Gastroesophageal sphincter (tissue), 4 donors: Measurements from ENCODE around the gene KIF26A. TPM values are rescaled to one million over a fixed set of nuclear protein-coding genes. Genes with fewer than 3 reads are reported as not detected.

Experiments used
- ATAC-seq: fragments of 150-250 bp; one replicate; pipeline ENCODE4 v1.9.1; 2016; ENCODE audit warnings: mild to moderate bottlenecking, moderate library complexity
- H3K27ac ChIP-seq, 4 donors: fragments of 200-600 bp; sonication (generic) in 3 of 4; 1 replicate in 3 of 4; 2 replicates in 1 of 4; pipeline ENCODE4 v1.5.1; 2016 to 2019
- H3K27me3 ChIP-seq: fragments of 200-600 bp; sonication (generic); one replicate; pipeline ENCODE4 v1.5.1; 2019
- H3K36me3 ChIP-seq, 2 donors: fragments of 200-600 bp; sonication (generic); one replicate each; pipeline ENCODE4 v1.5.1; 2019; ENCODE audit warnings: control low read depth in 1 of 2
- H3K4me1 ChIP-seq, 3 donors: fragments of 200-600 bp; sonication (generic); 1 replicate in 2 of 3; 2 replicates in 1 of 3; pipeline ENCODE4 v1.5.1; 2016 to 2019; ENCODE audit warnings: control low read depth in 2 of 3
- H3K4me3 ChIP-seq, 2 donors: fragments of 200-600 bp; sonication (generic); one replicate each; pipeline ENCODE4 v1.5.1; 2019; ENCODE audit warnings: mild to moderate bottlenecking in 1 of 2, moderate library complexity in 1 of 2
- H3K9me3 ChIP-seq, 3 donors: fragments of 200-600 bp; sonication (generic); one replicate each; pipeline ENCODE4 v1.5.1; 2017 to 2019; ENCODE audit warnings: control low read depth in 2 of 3
- EP300 ChIP-seq: sonication (generic); formaldehyde crosslinking; IDR thresholded peaks from one replicate; pipeline ENCODE4 v1.6.1; 2017; ENCODE audit warnings: antibody characterized with exemption, mild to moderate bottlenecking
- POLR2A ChIP-seq, 2 donors: fragments of 450-650 bp; IDR thresholded peaks; one replicate each; pipeline ENCODE4 v1.6.1; 2017; ENCODE audit warnings: antibody characterized with exemption in 2 of 2, mild to moderate bottlenecking in 2 of 2, moderate library complexity in 1 of 2
- POLR2AphosphoS5 ChIP-seq: sonication (generic); formaldehyde crosslinking; IDR thresholded peaks from one replicate; pipeline ENCODE4 v1.6.1; 2017; ENCODE audit warnings: antibody characterized with exemption
- WGBS, 2 donors: methylation state at CpG; one replicate each; pipeline ENCODE4 v1.1.5; 2018; ENCODE audit warnings: low coverage in 1 of 2; 5-methylcytosine and 5-hydroxymethylcytosine counted together
- total RNA-seq, 4 donors: library from RNA; depleted of rRNA; stranded (reverse); fragments of >200 nt; gene quantifications; one replicate each; pipeline ENCODE4 v1.1.0, GENCODE V29; 2016
- TF ChIP-seq, protein P1 (sequence below), 4 experiments: fragments of 200-600 bp in 2 of 4; fragments of 450-650 bp in 2 of 4; sonication (generic) in 1 of 4; IDR thresholded peaks; one replicate each; pipeline ENCODE4 v1.5.1; 2017 to 2019; ENCODE audit warnings: antibody characterized with exemption in 4 of 4, mild to moderate bottlenecking in 2 of 4, moderate library complexity in 2 of 4

KIF26A gene
- total RNA-seq, 4 donors from 2014 or later = 2.2 to 6.9 (median 2.9) TPM

DNA sequence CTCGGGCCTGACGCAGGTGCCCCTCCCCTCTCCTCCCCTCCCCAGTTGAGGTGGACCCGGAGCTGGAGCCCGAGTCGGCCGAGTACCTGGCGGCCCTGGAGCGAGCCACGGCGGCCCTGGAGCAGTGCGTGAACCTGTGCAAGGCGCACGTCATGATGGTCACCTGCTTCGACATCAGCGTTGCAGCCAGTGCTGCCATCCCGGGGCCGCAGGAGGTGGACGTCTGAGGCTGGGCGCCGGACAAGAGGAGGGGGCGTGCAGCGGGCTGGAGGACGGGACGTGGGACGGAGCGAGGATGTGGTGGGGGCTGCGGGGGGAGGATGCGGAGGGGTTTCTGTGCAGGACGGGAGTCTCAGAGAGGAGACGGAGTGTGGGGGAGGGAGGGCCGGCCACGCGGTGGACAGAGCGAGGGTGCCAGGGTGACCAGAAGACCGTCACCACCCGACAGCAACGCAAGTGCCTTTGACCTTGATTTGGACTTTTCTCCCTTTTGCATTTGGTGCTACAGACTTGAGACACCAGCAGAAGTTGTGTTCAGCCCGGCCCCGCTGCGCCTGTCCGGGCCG, 41.3 kb downstream of the KIF26A start:
- no peaks in the 10 kb centered on the region for H3K9me3 ChIP-seq
- peaks cover 0 to 8% of the 10 kb centered on the region in 2 donors for H3K36me3 ChIP-seq
- H3K4me1 ChIP-seq = peaks cover 0 to 7% (median 0%) of the 10 kb centered on the region in 3 donors
- H3K27ac ChIP-seq = no peak overlapping the region
- TF ChIP-seq POLR2A (IDR thresholded peaks at IDR 0.05) = no peak
- TF ChIP-seq, protein P1, sequence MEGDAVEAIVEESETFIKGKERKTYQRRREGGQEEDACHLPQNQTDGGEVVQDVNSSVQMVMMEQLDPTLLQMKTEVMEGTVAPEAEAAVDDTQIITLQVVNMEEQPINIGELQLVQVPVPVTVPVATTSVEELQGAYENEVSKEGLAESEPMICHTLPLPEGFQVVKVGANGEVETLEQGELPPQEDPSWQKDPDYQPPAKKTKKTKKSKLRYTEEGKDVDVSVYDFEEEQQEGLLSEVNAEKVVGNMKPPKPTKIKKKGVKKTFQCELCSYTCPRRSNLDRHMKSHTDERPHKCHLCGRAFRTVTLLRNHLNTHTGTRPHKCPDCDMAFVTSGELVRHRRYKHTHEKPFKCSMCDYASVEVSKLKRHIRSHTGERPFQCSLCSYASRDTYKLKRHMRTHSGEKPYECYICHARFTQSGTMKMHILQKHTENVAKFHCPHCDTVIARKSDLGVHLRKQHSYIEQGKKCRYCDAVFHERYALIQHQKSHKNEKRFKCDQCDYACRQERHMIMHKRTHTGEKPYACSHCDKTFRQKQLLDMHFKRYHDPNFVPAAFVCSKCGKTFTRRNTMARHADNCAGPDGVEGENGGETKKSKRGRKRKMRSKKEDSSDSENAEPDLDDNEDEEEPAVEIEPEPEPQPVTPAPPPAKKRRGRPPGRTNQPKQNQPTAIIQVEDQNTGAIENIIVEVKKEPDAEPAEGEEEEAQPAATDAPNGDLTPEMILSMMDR (IDR thresholded peaks at IDR 0.05) = no peak
- TF ChIP-seq EP300 = no peak
- no peak for TF ChIP-seq POLR2AphosphoS5
- H3K27me3 ChIP-seq = peaks cover 37% of the 10 kb centered on the region
- H3K4me3 ChIP-seq = no peak overlapping the region
- ATAC-seq = no peak
- WGBS, 2 donors = 87% methylated on average over 6 to 8 of the region's 42 CpGs

DNA sequence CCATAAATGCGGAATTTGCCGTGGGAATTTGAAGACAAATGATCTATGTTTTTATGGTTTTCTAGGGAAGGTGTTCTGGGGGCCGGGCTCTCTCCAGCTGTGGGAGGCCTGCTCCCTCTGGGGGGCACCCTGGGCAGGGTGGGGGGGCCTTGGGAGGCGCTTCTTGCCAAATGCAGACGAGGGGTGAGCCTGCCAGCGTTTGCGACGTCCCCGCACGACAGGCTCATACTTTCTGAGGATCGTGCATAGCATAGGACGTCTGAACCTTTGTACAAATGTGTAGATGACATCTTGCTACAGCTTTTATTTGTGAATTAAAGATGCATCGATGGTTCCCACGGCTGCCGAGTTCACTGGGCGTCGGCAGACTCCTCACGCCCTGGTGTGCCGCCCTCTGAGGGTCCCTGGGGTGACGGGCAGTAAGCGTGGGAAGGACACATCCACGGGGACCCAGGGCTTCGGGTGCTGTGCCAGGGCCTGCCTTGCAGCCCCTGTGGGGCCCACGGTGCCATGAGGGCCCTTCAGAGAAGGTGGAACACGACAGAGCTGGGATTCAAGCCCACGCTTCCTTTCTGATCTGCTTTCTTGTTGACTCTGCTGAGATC, 42.3 kb downstream of the KIF26A start:
- Histone ChIP-seq H3K4me3 (no peak overlapping the region), H3K9me3 (no peaks in the 10 kb centered on the region), H3K27ac (no peak overlapping the region), H3K27me3 (peaks cover 44% of the 10 kb centered on the region), H3K4me1 (peaks cover 0 to 7% (median 0%) of the 10 kb centered on the region in 3 donors), H3K36me3 (peaks cover 0 to 5% of the 10 kb centered on the region in 2 donors)
- no peak for TF ChIP-seq EP300
- TF ChIP-seq POLR2A (IDR thresholded peaks at IDR 0.05) = no peak
- TF ChIP-seq POLR2AphosphoS5 = no peak
- TF ChIP-seq, protein P1 (IDR thresholded peaks at IDR 0.05) = no peak
- ATAC-seq = no peak
- WGBS, 2 donors = 80 to 88% methylated on average over 3 to 14 of the region's 26 CpGs

DNA sequence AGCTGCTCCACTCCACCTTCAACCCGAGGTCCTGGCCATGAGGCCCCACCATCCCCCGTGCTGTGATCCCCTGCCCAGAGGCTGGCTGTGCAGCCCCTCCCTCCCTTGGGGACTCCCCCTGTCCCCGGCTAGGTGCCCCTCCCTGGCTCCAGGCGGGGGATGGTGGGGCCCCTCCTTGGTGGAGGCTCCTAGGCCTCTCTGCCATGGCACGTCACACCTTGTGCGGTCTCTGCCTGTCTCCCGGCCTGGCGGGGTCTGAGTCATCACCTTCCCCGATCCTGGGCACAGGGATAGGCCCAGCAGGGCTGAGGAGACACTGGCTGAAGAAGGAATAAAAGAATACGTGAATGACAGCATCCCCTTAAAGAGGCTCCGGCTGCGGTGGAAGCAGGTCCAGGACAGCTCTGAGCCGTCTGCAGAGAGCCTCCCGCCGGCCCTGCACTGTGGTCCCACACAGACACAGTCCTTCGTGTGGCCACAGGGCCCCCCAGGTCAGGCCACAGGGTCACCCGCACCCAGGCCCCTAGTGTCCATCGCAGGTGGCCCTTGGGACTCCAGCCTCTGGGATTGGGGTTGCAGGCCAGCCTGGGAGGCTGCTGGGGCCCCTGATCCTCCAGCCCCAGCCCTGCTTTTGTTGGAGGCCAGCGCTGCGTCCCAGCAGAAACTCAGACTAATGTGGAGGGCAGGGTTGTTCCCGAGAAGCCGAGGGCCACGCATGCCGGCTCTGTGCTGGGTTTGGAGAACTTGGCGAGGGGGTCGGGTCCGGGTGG, 43.6 kb downstream of the KIF26A start:
- WGBS, 2 donors = no CpG with 5 or more reads among the region's 27 CpGs
- Histone ChIP-seq H3K4me1 (peaks cover 0 to 7% (median 0%) of the 10 kb centered on the region in 3 donors), H3K4me3 (no peak overlapping the region), H3K9me3 (no peaks in the 10 kb centered on the region), H3K36me3 (no peaks in the 10 kb centered on the region), H3K27ac (no peak overlapping the region), H3K27me3 (peaks cover 41% of the 10 kb centered on the region)
- no peak for ATAC-seq
- no peak for TF ChIP-seq POLR2A (IDR thresholded peaks at IDR 0.05)
- TF ChIP-seq, protein P1 (IDR thresholded peaks at IDR 0.05) = no peak
- no peak for TF ChIP-seq POLR2AphosphoS5
- no peak for TF ChIP-seq EP300

DNA sequence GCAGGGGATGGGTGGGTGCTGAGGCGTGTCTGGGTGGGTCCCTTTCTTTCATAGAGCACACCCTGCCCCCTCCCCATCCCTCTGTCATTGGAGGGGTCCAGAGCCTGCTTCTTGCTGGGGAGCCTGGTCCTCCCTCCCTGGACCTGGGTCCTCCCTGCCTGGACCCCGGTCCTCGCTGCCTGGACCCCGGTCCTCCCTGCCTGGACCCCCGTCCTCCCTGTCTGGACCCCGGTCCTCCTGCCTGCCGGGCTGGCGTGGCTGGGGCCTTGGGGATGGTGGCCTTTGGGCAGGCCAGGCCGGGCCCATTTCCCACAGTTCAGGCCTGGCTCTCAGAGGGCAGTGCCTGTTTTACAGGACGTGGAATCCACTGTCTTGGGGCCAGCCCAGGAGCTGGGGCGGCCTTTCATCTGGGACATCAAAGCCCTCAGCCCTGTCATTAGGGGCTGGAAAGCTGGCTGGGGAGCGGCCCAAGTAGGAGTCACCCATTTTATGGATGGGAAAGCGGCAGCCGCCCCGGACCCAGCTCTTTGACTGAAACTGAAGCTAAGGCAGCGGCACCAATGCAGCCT, 44.6 kb downstream of the KIF26A start:
- Histone ChIP-seq H3K9me3 (no peaks in the 10 kb centered on the region), H3K4me3 (no peak overlapping the region), H3K27ac (no peak overlapping the region), H3K4me1 (peaks cover 0 to 7% (median 0%) of the 10 kb centered on the region in 3 donors), H3K36me3 (no peaks in the 10 kb centered on the region), H3K27me3 (peaks cover 51% of the 10 kb centered on the region)
- ATAC-seq = no peak
- no CpG with 5 or more reads among the region's 16 CpGs for WGBS, 2 donors
- TF ChIP-seq POLR2AphosphoS5 = no peak
- no peak for TF ChIP-seq EP300
- no peak for TF ChIP-seq POLR2A (IDR thresholded peaks at IDR 0.05)

DNA sequence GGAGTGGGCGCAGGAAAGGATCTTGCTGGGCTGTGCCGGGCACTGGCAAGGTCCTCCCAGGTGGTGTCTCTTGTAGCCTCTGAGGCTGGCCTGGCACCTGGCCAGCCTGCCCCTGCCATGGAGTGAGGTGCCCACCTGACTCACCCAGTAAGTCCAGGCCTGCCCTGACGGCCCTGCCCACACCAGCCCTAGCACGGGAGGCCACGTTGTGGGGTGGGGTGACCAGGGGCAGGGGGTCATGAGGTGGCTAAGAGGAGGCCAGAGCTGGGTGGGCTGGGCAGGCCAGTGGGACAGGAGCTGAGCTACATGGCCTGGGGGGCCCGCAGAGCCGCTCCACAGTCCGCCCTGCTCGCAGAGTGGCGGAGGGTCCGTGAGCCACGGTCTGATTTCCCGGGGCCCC, 45.4 kb downstream of the KIF26A start:
- H3K9me3 ChIP-seq = no peaks in the 10 kb centered on the region
- no CpG with 5 or more reads among the region's 13 CpGs for WGBS, 2 donors
- H3K27me3 ChIP-seq = peaks cover 53% of the 10 kb centered on the region
- H3K4me1 ChIP-seq = peaks cover 0 to 7% (median 0%) of the 10 kb centered on the region in 3 donors
- no peak for ATAC-seq
- no peaks in the 10 kb centered on the region for H3K36me3 ChIP-seq
- no peak for TF ChIP-seq POLR2AphosphoS5
- no peak overlapping the region for H3K4me3 ChIP-seq
- H3K27ac ChIP-seq = no peak overlapping the region
